GM19467 (cell line): ENCODE measurements around the gene CPT2.

Source experiments
- ATAC-seq: cut with Tn5 transposase; IDR thresholded peaks from one replicate; pipeline ENCODE4 v1.9.1; 2021; ENCODE audit warnings: mild to moderate bottlenecking, moderate library complexity; ENCODE audit not compliant: unreplicated experiment

Gene CPT2

GRCh38 chr1:53260631-53261247 is 64.1 kb downstream of the CPT2 start:
- no peak for ATAC-seq

DNA sequence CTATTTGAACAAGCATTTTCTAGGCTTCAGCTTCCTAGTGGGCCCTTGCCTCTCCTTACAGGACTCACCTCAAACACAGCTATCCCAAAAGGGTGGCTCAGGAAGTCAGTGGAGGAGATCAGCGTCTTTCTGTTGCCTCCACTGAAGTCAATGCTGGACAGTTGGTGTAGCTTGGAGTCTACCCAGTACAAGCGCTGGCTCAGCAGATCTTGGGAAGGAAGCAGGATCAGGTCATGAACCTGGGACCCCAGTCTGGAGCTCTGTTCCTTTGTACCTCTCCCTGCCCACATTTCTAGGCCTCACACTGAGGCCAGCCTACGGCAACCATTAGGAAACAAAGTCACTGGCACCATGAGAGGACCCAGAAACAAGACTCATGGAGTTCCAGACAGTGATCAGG is 65.4 kb downstream of the CPT2 start:
- no peak for ATAC-seq
